ENCODE data around the gene ACTL6B. TPM values are rescaled to one million over a fixed set of nuclear protein-coding genes. Genes with fewer than 3 reads are reported as not detected.

The ACTL6B gene
- polyA plus RNA-seq, 2 of the 4 experiments (the other 2 are of a cell fraction): not detected

DNA sequence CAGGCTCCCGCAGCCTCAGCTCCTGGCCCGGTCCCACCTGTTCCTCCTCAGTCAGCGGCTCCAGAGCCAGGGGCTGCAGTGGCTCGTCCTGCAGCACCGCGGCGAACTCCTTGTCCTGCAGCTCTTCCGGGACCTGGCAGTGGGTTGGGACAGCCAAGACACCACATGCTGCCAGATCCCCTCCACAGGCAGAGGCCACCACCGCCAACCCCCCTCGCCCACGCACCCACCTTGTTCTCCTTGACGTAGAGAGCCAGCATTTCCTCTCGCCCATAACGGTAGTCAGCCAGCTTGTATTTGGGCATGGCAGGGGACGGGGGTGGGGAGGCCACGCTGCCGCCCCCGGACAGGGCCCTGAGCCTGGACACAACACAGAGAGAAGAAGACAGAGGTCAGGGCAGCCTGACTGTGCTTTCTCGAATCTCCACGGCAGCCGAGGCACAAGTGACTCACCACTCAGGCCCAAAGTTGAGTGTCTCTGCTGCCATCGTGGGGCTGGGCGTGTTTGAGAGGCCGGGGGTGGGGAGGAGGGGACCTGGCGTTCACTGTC, 31.6 kb upstream of the ACTL6B start:
- peaks cover 19% of the 10 kb centered on the region for H3K4me1 ChIP-seq
- FAIRE-seq (no peak), DNase-seq (ENCODE audit: low read depth in 1 of 2, low spot score in 1 of 2) (no peak), ATAC-seq (no peak)
- no peak overlapping the region for H3K27ac ChIP-seq
- no peaks in the 10 kb centered on the region for H3K9me3 ChIP-seq
- H3K4me3 ChIP-seq: no peak overlapping the region
- no peak overlapping the region for H3K4me2 ChIP-seq
- POLR2A ChIA-PET: no interaction called here
- WGBS (ENCODE audit: missing lambda C conversion rate): 87% methylated on average over 17 of the region's 25 CpGs
- CTCF ChIA-PET: interaction anchor here (7.0 to 10.6 kb wide), 3 partner anchors 11 to 56 kb away, joined by 72 to 158 read pairs (median 142); partner anchors contain the start of gene POP7
- TF ChIP-seq RAD21 (conservative IDR thresholded peaks at IDR 0.05 in 1 of 2, IDR thresholded peaks at IDR 0.05 in 1 of 2) (no peak), TFCP2L1 (CRISPR knock-in tag; IDR thresholded peaks at IDR 0.05) (no peak), NR3C1 (IDR thresholded peaks at IDR 0.05) (no peak)
- TF ChIP-seq, protein P1, sequence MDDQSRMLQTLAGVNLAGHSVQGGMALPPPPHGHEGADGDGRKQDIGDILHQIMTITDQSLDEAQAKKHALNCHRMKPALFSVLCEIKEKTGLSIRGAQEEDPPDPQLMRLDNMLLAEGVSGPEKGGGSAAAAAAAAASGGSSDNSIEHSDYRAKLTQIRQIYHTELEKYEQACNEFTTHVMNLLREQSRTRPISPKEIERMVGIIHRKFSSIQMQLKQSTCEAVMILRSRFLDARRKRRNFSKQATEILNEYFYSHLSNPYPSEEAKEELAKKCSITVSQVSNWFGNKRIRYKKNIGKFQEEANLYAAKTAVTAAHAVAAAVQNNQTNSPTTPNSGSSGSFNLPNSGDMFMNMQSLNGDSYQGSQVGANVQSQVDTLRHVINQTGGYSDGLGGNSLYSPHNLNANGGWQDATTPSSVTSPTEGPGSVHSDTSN (IDR thresholded peaks at IDR 0.05): no peak

DNA sequence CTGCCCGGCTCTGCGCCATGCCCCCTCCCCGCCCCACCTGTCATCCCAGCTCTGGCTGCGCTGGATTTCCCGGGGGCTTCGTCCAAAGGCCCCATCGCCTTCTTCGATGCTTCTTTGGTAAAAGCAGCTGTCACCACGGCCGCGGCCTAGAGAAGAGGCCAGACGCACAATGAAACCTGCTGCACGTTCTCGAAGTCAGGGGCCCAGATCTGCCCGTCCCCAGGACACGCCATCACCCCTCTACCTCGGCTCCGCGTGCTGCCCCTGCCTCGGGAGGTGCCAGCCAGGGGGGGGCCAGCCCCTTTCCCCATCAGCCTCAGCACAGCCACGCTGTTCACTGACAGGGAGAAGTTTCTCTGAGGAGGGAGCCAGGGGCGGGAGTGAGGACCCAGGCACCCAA, 31.0 kb upstream of the ACTL6B start:
- Histone ChIP-seq H3K9me3 (no peaks in the 10 kb centered on the region), H3K4me3 (no peak overlapping the region), H3K27ac (no peak overlapping the region), H3K4me1 (peaks cover 17% of the 10 kb centered on the region), H3K4me2 (no peak overlapping the region)
- ATAC-seq (no peak), DNase-seq (ENCODE audit: low read depth in 1 of 2, low spot score in 1 of 2) (no peak), FAIRE-seq (no peak)
- CTCF ChIA-PET: interaction anchor here (7.0 to 10.6 kb wide), 3 partner anchors 11 to 56 kb away, joined by 72 to 158 read pairs (median 142); partner anchors contain the start of gene POP7
- POLR2A ChIA-PET: no interaction called here
- 97% methylated on average over 20 of the region's 22 CpGs for WGBS (ENCODE audit: missing lambda C conversion rate)
- TF ChIP-seq FOSB (CRISPR knock-in tag; IDR thresholded peaks at IDR 0.05) (no peak), PHF8 (IDR thresholded peaks at IDR 0.05; ENCODE audit: borderline replicate concordance, low read depth) (no peak), ZFP36 (IDR thresholded peaks at IDR 0.05; ENCODE audit: borderline replicate concordance, partially characterized antibody) (no peak), CTCF (IDR thresholded peaks at IDR 0.05) (no peak), NPAS2 (CRISPR knock-in tag; IDR thresholded peaks at IDR 0.05; ENCODE audit: borderline replicate concordance) (no peak), MAZ (IDR thresholded peaks at IDR 0.05; ENCODE audit: borderline replicate concordance, low read depth, low read length) (no peak), POLR2A (IDR thresholded peaks at IDR 0.05; ENCODE audit: low read length) (no peak), KDM1A (IDR thresholded peaks at IDR 0.05; ENCODE audit: low read depth) (no peak), CHD4 (IDR thresholded peaks at IDR 0.05; ENCODE audit: borderline replicate concordance) (no peak), CBX2 (IDR thresholded peaks at IDR 0.05; ENCODE audit: borderline replicate concordance, low read depth) (no peak), CEBPB (IDR thresholded peaks at IDR 0.05) (no peak), EHMT2 (IDR thresholded peaks at IDR 0.05; ENCODE audit: low read depth) (no peak), MAFK (IDR thresholded peaks at IDR 0.05; ENCODE audit: partially characterized antibody) (no peak), HDAC2 (IDR thresholded peaks at IDR 0.05) (no peak), ELK1 (IDR thresholded peaks at IDR 0.05; ENCODE audit: low read depth, low read length) (no peak), RNF2 (IDR thresholded peaks at IDR 0.05; ENCODE audit: borderline replicate concordance, low read depth) (no peak), RARB (CRISPR knock-in tag; IDR thresholded peaks at IDR 0.05) (no peak), CBX8 (IDR thresholded peaks at IDR 0.05) (no peak)
